PC-3 (cell line): Measurements from ENCODE around the gene LRRC49. TPM values are rescaled to one million over a fixed set of nuclear protein-coding genes. Genes with fewer than 3 reads are reported as not detected.

Source experiments
- ATAC-seq: fragments of 200-7000 bp; cut with Tn5 transposase; 2 replicates; pipeline ENCODE4 v1.9.1; 2020; ENCODE audit warnings: mild to moderate bottlenecking, moderate library complexity
- BruUV-seq: library from RNA; stranded (reverse); fragments of 400-500 nt; replicated peaks from 2 replicates; lab custom pipeline; 2021; lab: Mats Ljungman, UMichigan
- CTCF ChIA-PET: fragments of 300-600 bp; sonication (Branson Sonifier 250); formaldehyde crosslinking; loops from one replicate; lab custom pipeline; 2022; ENCODE audit warnings: antibody characterized with exemption; lab: Charles Lee
- POLR2A ChIA-PET: fragments of 300-600 bp; sonication (Branson Sonifier 250); formaldehyde crosslinking; loops from one replicate; lab custom pipeline; 2022; ENCODE audit warnings: antibody characterized with exemption; ENCODE audit not compliant: unreplicated experiment; lab: Charles Lee
- DNase-seq: peaks from one replicate; pipeline ENCODE4 v3.0.0-alpha.2; 2015
- H2AFZ ChIP-seq: fragments of 300-600 bp; sonication (generic); 2 replicates; pipeline ENCODE4 v1.6.0; 2016; ENCODE audit warnings: antibody characterized with exemption, low read length
- H3F3A ChIP-seq: fragments of 300-600 bp; sonication (generic); one replicate; pipeline ENCODE4 v1.6.0; 2017; ENCODE audit warnings: antibody characterized with exemption, low read length, control low read depth, mild to moderate bottlenecking; ENCODE audit not compliant: unreplicated experiment
- H3K27ac ChIP-seq: fragments of 300-600 bp; sonication (generic); 2 replicates; pipeline ENCODE4 v1.5.1; 2016; ENCODE audit warnings: mild to moderate bottlenecking, low read length
- H3K27me3 ChIP-seq: fragments of 300-600 bp; sonication (generic); 2 replicates; pipeline ENCODE4 v1.6.1; 2016; ENCODE audit warnings: low read length, mixed read lengths
- H3K36me3 ChIP-seq: fragments of 300-600 bp; sonication (generic); 2 replicates; pipeline ENCODE4 v1.6.1; 2016; ENCODE audit warnings: low read depth, mixed run types, low read length, mixed read lengths
- H3K4me1 ChIP-seq: fragments of 300-600 bp; sonication (generic); 2 replicates; pipeline ENCODE4 v1.5.1; 2016; ENCODE audit warnings: low read length; ENCODE audit not compliant: insufficient read depth
- H3K4me2 ChIP-seq: fragments of 300-600 bp; sonication (generic); 2 replicates; pipeline ENCODE4 v1.6.0; 2016; ENCODE audit warnings: low read length
- H3K4me3 ChIP-seq: fragments of 300-600 bp; sonication (generic); 2 replicates; pipeline ENCODE4 v1.5.1; 2016; ENCODE audit warnings: mild to moderate bottlenecking, low read length, mixed read lengths
- H3K79me2 ChIP-seq: fragments of 300-600 bp; sonication (generic); 2 replicates; pipeline ENCODE4 v1.6.1; 2017; ENCODE audit warnings: low read length, mixed read lengths
- H3K9ac ChIP-seq: fragments of 300-600 bp; sonication (generic); 2 replicates; pipeline ENCODE4 v1.6.0; 2016; ENCODE audit warnings: mild to moderate bottlenecking, low read length
- H3K9me2 ChIP-seq: fragments of 300-600 bp; sonication (generic); replicated peaks from 2 replicates; pipeline ENCODE4 v1.6.1; 2016; ENCODE audit warnings: mixed run types, low read length, mixed read lengths
- H3K9me3 ChIP-seq: fragments of 300-600 bp; sonication (generic); 2 replicates; pipeline ENCODE4 v1.6.1; 2016; ENCODE audit warnings: low read length, mixed read lengths
- H4K20me1 ChIP-seq: fragments of 300-600 bp; sonication (generic); 2 replicates; pipeline ENCODE4 v1.6.1; 2016; ENCODE audit warnings: low read length, mixed read lengths
- EZH2 ChIP-seq: fragments of 300-600 bp; sonication (generic); IDR thresholded peaks from one replicate; pipeline ENCODE4 v1.6.1; 2017; ENCODE audit warnings: antibody characterized with exemption, mild to moderate bottlenecking, low read length; ENCODE audit not compliant: unreplicated experiment
- EZH2phosphoT487 ChIP-seq: fragments of 300-600 bp; sonication (generic); IDR thresholded peaks from 2 replicates; pipeline ENCODE4 v1.6.1; 2018; ENCODE audit warnings: mild to moderate bottlenecking, antibody characterized with exemption, low read length, borderline replicate concordance
- intact Hi-C: fragments of 100-400 bp; cut with micrococcal nuclease; formaldehyde crosslinking; loops from 2 replicates; pipeline ENCODE4 v1.9.0; 2023
- total RNA-seq: library from RNA; depleted of rRNA; stranded (reverse); fragments of >200 nt; gene quantifications from 2 replicates; pipeline ENCODE4 v1.2.3, GENCODE V29; 2014
- TF ChIP-seq, protein P1 (sequence below): fragments of 300-600 bp; sonication (generic); conservative IDR thresholded peaks from 2 replicates; pipeline ENCODE4 v1.5.1; 2017; ENCODE audit warnings: antibody characterized with exemption, low read depth, mild to moderate bottlenecking, low read length

LRRC49 gene
- total RNA-seq, 1 experiment from 2014 or later = 7.7 TPM

DNA sequence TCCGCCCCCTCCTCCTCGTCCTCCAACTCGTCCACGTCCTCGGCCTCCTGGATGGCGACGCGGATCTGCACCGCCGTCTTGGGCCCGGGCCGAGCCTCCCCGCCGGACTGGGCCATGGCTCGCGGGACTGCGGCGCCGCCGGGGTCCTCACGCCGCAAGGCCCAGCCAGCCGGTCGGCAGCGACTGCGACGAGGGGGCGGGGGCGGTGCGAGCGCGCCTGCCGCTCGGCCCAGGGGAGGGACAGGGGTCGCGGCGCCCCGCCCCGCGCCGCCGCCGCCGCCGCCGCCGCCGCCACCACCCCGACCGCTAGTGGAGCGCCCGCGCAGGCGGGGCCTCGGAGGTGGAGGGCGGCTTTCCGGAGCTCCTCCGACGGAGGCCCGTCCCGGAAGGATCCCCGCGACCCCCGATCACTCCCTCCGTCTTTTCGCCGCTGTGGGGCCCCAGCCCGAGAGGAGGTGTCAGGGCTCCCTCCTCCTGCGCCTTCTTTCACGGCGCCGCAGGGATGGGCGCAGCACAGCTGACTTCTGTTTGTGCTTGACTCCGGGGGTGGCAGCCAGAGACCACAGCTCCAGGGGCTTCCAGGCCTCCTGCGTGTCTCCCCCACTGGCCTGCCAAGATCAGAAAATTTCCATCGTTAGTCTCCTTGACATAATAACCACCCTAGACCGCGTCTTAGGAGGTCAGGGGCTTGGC, 38.5 kb upstream of the LRRC49 start, which contains the start of gene LARP6:
Gene LARP6 (minus strand): TSS at position 185 of the 693 bp plus-strand sequence. CDS start 69 bp downstream, at position 116.
- peak; percentile 48 for DNase-seq
- no peak for TF ChIP-seq EZH2phosphoT487
- TF ChIP-seq, protein P1, sequence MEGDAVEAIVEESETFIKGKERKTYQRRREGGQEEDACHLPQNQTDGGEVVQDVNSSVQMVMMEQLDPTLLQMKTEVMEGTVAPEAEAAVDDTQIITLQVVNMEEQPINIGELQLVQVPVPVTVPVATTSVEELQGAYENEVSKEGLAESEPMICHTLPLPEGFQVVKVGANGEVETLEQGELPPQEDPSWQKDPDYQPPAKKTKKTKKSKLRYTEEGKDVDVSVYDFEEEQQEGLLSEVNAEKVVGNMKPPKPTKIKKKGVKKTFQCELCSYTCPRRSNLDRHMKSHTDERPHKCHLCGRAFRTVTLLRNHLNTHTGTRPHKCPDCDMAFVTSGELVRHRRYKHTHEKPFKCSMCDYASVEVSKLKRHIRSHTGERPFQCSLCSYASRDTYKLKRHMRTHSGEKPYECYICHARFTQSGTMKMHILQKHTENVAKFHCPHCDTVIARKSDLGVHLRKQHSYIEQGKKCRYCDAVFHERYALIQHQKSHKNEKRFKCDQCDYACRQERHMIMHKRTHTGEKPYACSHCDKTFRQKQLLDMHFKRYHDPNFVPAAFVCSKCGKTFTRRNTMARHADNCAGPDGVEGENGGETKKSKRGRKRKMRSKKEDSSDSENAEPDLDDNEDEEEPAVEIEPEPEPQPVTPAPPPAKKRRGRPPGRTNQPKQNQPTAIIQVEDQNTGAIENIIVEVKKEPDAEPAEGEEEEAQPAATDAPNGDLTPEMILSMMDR = no peak
- no peak for TF ChIP-seq EZH2
- BruUV-seq = no TSS peak
- H3K9me2 ChIP-seq = no peaks in the 10 kb centered on the region
- H2AFZ ChIP-seq = peak within 1 kb of the TSS; percentile 94
- ChIA-PET CTCF (interaction anchor here (1.0 kb wide), 1 partner anchor 21 kb away, joined by 7 read pairs; no protein-coding TSS in a partner anchor), POLR2A (interaction anchor here (0.6 kb wide), 1 partner anchor 92 kb away, joined by 3 read pairs; no protein-coding TSS in a partner anchor)
- no peaks in the 10 kb centered on the region for H3K27me3 ChIP-seq
- peaks cover 14% of the 10 kb centered on the region for H3K36me3 ChIP-seq
- peaks cover 47% of the 10 kb centered on the region for H3K4me1 ChIP-seq
- no peaks in the 10 kb centered on the region for H3K9me3 ChIP-seq
- peak within 1 kb of the TSS; percentile 80 for H3K27ac ChIP-seq
- H3K4me2 ChIP-seq = peak within 1 kb of the TSS; percentile 98
- H4K20me1 ChIP-seq = peaks cover 5% of the 10 kb centered on the region; the same call in 1 of the 2 replicates
- H3K79me2 ChIP-seq = peaks cover 44% of the 10 kb centered on the region
- H3K4me3 ChIP-seq = peak within 1 kb of the TSS; percentile 86
- intact Hi-C loops = no loop called here
- peak within 1 kb of the TSS; percentile 81 for H3K9ac ChIP-seq
- no peaks in the 10 kb centered on the region for H3F3A ChIP-seq
- ATAC-seq = peak; percentile 67

DNA sequence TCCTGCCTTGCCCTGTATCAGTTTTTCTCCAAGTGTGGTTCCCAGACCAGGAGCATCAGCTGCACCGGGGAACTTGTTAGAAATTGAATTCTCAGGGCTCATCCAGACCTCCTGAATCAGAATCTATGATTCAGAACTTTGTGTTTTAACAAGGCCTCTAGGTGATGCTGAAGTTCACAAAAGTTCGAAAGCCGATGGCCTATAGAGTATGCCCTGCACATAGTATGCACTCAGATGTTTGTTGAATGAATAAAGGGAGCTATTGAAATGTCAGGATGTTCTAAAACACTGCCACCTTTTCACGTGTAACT, 38.0 kb upstream of the LRRC49 start:
- ChIA-PET CTCF (interaction anchor here (0.6 to 1.0 kb wide), 3 partner anchors 20 to 35 kb away, joined by 3 to 7 read pairs (median 5); no protein-coding TSS in a partner anchor), POLR2A (interaction anchor here (0.6 kb wide), 1 partner anchor 93 kb away, joined by 3 read pairs; no protein-coding TSS in a partner anchor)
- peak overlapping the region; percentile 98 for H3K4me2 ChIP-seq
- peak; percentile 62 for DNase-seq
- H2AFZ ChIP-seq = peak overlapping the region; percentile 94
- intact Hi-C loops = no loop called here
- peak overlapping the region; percentile 86 for H3K4me3 ChIP-seq
- H3K27me3 ChIP-seq = no peaks in the 10 kb centered on the region
- H3K36me3 ChIP-seq = peaks cover 14% of the 10 kb centered on the region
- peaks cover 5% of the 10 kb centered on the region; the same call in 1 of the 2 replicates for H4K20me1 ChIP-seq
- H3K9me3 ChIP-seq = no peaks in the 10 kb centered on the region
- TF ChIP-seq, protein P1 = peak; percentile 52; the same call in 1 of the 2 replicates
- TF ChIP-seq EZH2phosphoT487 = no peak
- BruUV-seq = TSS peak; percentile 38
- peaks cover 41% of the 10 kb centered on the region for H3K79me2 ChIP-seq
- H3K27ac ChIP-seq = peak overlapping the region; percentile 71
- ATAC-seq = peak; percentile 21
- no peaks in the 10 kb centered on the region for H3K9me2 ChIP-seq
- H3F3A ChIP-seq = no peaks in the 10 kb centered on the region
- H3K9ac ChIP-seq = peak overlapping the region; percentile 81
- H3K4me1 ChIP-seq = peaks cover 47% of the 10 kb centered on the region
